Measurements from ENCODE around the gene FOXP2. TPM values are rescaled to one million over a fixed set of nuclear protein-coding genes. Genes with fewer than 3 reads are reported as not detected.

Gene FOXP2
- polyA plus RNA-seq, 3 donors: not detected

- intact Hi-C loops (cut with micrococcal nuclease): no loop called here
- H3K79me2 ChIP-seq (ENCODE audit: insufficient read depth, low read length): no peaks in the 10 kb centered on the region
- H3K4me1 Mint-ChIP-seq: no peaks in the 10 kb centered on the region
Measured at GRCh38 chr7:114432061-114432460, 17.4 kb downstream of the FOXP2 start.

DNA sequence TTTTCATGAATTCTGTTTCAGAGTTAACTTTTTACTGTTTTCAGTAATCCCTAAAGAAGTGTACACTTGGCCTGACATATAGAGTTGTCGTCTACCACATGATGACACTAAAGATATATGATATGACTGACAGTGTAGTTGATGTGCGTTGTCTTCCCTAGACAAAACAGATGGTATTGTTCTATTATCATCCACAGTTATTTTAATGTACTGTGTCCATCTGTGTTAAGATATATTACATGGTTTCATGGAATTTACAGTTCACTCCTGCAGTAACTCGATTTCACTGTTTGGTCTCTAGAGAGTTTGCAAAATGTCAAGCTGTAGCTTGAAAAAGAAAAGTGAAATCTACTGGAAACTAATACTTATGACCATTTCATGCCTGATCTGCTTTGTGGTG is 18.1 kb downstream of the FOXP2 start:
- H3K36me3 ChIP-seq (replicated peaks in 1 of 2; ENCODE audit: control insufficient read depth in 1 of 2, insufficient read depth in 2 of 2, low read length in 2 of 2): no peaks in the 10 kb centered on the region
- Mint-ChIP-seq H3K27me3 (ENCODE audit: low read depth in 3 of 3) (peaks cover 0 to 2% (median 0%) of the 10 kb centered on the region in 3 donors), H3K27ac (no peak overlapping the region), H3K9me3 (no peaks in the 10 kb centered on the region), H3K4me1 (no peaks in the 10 kb centered on the region), H3K4me3 (no peak overlapping the region), H3K36me3 (no peaks in the 10 kb centered on the region)
- intact Hi-C loops (cut with micrococcal nuclease): no loop called here
- no peak for DNase-seq
- TF ChIP-seq CTCF (IDR thresholded peaks at IDR 0.05): no peak
- no peaks in the 10 kb centered on the region for H3K79me2 ChIP-seq (ENCODE audit: insufficient read depth, low read length)
- H3K27ac ChIP-seq (ENCODE audit: low read depth in 1 of 2, low read length in 2 of 2): no peak overlapping the region
- no peak overlapping the region for H2AFZ ChIP-seq (ENCODE audit: insufficient read depth, low read depth, low read length, poor library complexity, severe bottlenecking)
- no peak overlapping the region for H3K4me2 ChIP-seq (replicated peaks; ENCODE audit: extremely low read depth, low read length, poor library complexity, severe bottlenecking)
- no CpG with 5 or more reads among the region's 3 CpGs for WGBS (ENCODE audit: insufficient coverage)
- no peak overlapping the region for H3K9ac ChIP-seq (ENCODE audit: insufficient read depth, low read length, poor library complexity, severe bottlenecking)
- no peaks in the 10 kb centered on the region for H3K27me3 ChIP-seq (ENCODE audit: control insufficient read depth in 2 of 2, insufficient read depth in 2 of 2, low read length in 2 of 2)
- H3K9me3 ChIP-seq (replicated peaks in 1 of 2; ENCODE audit: control insufficient read depth in 1 of 2, insufficient read depth in 1 of 2, low read length in 2 of 2): no peaks in the 10 kb centered on the region
- H4K20me1 ChIP-seq (ENCODE audit: insufficient read depth, low read length): no peaks in the 10 kb centered on the region
- H3K4me1 ChIP-seq (ENCODE audit: control insufficient read depth in 1 of 2, insufficient read depth in 2 of 2, low read length in 2 of 2): no peaks in the 10 kb centered on the region
- no peak overlapping the region for H3K4me3 ChIP-seq (replicated peaks in 1 of 3; ENCODE audit: low read depth in 2 of 3, low read length in 3 of 3)

More at GRCh38 chr7:114432061-114432460, 17.4 kb downstream of the FOXP2 start:
- Mint-ChIP-seq H3K9me3 (no peaks in the 10 kb centered on the region), H3K27ac (no peak overlapping the region), H3K4me3 (no peak overlapping the region), H3K36me3 (no peaks in the 10 kb centered on the region), H3K27me3 (ENCODE audit: low read depth in 3 of 3) (peaks cover 0 to 2% (median 0%) of the 10 kb centered on the region in 3 donors)
- H3K27me3 ChIP-seq (ENCODE audit: control insufficient read depth in 2 of 2, insufficient read depth in 2 of 2, low read length in 2 of 2): no peaks in the 10 kb centered on the region
- no peak overlapping the region for H3K9ac ChIP-seq (ENCODE audit: insufficient read depth, low read length, poor library complexity, severe bottlenecking)
- no peak overlapping the region for H2AFZ ChIP-seq (ENCODE audit: insufficient read depth, low read depth, low read length, poor library complexity, severe bottlenecking)
- H3K4me3 ChIP-seq (replicated peaks in 1 of 3; ENCODE audit: low read depth in 2 of 3, low read length in 3 of 3): no peak overlapping the region
- TF ChIP-seq CTCF (IDR thresholded peaks at IDR 0.05): no peak
- no peaks in the 10 kb centered on the region for H3K36me3 ChIP-seq (replicated peaks in 1 of 2; ENCODE audit: control insufficient read depth in 1 of 2, insufficient read depth in 2 of 2, low read length in 2 of 2)
- H4K20me1 ChIP-seq (ENCODE audit: insufficient read depth, low read length): no peaks in the 10 kb centered on the region
- no peak overlapping the region for H3K4me2 ChIP-seq (replicated peaks; ENCODE audit: extremely low read depth, low read length, poor library complexity, severe bottlenecking)
- DNase-seq: no peak
- H3K4me1 ChIP-seq (ENCODE audit: control insufficient read depth in 1 of 2, insufficient read depth in 2 of 2, low read length in 2 of 2): no peaks in the 10 kb centered on the region
- H3K27ac ChIP-seq (ENCODE audit: low read depth in 1 of 2, low read length in 2 of 2): no peak overlapping the region
- H3K9me3 ChIP-seq (replicated peaks in 1 of 2; ENCODE audit: control insufficient read depth in 1 of 2, insufficient read depth in 1 of 2, low read length in 2 of 2): no peaks in the 10 kb centered on the region
